Measurements from ENCODE around the gene NBDY.

The NBDY gene

DNA sequence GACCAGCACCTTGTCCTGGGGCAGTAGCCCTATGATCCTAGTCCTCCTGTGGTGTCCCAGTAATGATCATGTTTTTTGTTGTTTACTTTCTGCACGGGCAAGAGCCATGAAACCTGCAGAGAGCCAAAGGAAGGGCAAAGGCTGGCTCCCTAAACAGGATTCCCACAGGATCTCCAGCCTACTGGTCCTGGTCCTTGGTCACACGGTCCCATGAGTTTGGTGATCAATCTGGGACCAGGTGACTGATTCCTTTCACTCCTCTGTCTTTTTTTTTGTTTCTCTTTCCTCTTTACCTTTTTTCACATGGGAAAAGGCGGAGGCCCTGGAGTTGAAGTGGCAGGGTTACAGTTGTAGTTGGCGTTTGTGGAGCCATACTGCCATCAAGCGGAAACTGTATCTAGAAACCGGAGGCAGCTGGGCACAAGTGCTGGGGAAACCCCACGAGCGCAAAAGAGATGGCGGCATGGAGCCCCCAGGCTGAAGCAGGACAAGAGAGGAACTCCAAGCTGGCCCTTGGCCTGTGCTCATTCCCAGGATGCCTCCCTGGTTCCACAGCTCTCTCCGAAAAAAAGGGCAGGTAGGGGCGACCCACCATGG lies 34.6 kb downstream of the NBDY start (continued):
- no peak for TF ChIP-seq ISL1 (CRISPR knock-in tag; IDR thresholded peaks at IDR 0.05)

DNA sequence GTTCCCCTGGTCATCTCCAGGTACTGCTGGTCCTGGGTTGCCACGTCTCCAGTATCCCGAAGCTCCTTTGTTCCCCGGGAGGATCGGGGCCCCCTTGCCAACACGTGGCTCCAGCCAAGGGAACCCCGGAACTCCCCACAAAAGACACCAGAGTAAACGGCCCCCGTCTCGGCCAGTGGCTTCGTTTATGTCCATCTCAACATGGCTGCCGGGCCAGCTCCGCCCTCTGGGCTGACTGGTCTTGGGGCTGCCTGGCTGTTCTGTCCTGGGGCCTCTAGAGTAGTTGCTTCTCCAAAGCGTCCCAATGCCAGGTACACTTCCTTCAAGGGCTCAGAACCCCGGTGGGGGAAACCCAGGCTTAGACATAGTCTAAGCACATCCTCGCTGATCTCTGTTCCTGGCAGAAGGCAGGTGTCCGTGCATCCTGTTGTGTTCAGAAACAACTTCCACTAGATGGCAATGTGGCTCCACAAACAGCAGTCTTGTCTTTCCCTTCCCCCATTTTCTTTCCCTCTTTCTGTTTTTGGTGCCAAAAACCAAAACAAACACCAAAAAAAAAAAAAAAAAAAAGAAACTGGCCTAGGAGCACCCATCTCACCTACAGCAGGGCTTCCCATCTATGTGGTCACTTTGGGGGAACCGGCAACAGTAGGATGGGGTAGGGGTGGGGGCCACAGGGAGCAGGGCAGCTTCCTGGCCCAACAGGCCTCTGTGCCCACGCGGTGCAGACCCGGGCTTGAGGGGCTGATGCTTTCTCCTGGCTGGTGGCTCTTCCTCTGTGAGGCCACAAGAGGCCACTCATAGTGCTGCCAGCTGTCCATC lies 35.3 kb downstream of the NBDY start:
- TF ChIP-seq ZFP3 (CRISPR knock-in tag; IDR thresholded peaks at IDR 0.05) (no peak), BACH2 (CRISPR knock-in tag; IDR thresholded peaks at IDR 0.05; ENCODE audit: borderline replicate concordance) (no peak), ESRRG (CRISPR knock-in tag; IDR thresholded peaks at IDR 0.05) (no peak), PPARA (CRISPR knock-in tag; IDR thresholded peaks at IDR 0.05; ENCODE audit: borderline replicate concordance) (no peak), ZNF565 (CRISPR knock-in tag; conservative IDR thresholded peaks at IDR 0.05; ENCODE audit: low read depth) (no peak), SNAI2 (CRISPR knock-in tag; IDR thresholded peaks at IDR 0.05) (no peak), ZNF70 (CRISPR knock-in tag; IDR thresholded peaks at IDR 0.05) (no peak), OSR1 (CRISPR knock-in tag; IDR thresholded peaks at IDR 0.05) (no peak), GLIS3 (CRISPR knock-in tag; IDR thresholded peaks at IDR 0.05) (no peak), POU6F1 (CRISPR knock-in tag; IDR thresholded peaks at IDR 0.05; ENCODE audit: borderline replicate concordance, low read depth) (no peak), CREB5 (CRISPR knock-in tag; IDR thresholded peaks at IDR 0.05; ENCODE audit: low read depth) (no peak)
- peak; percentile 56 for ATAC-seq

- ATAC-seq, result no peak
- TF ChIP-seq GLIS3 (CRISPR knock-in tag; IDR thresholded peaks at IDR 0.05), result no peak
- no peak for TF ChIP-seq PPARA (CRISPR knock-in tag; IDR thresholded peaks at IDR 0.05; ENCODE audit: borderline replicate concordance)
- TF ChIP-seq RARB (CRISPR knock-in tag; IDR thresholded peaks at IDR 0.05), result no peak
- TF ChIP-seq ZFP30 (CRISPR knock-in tag; IDR thresholded peaks at IDR 0.05), result no peak
- TF ChIP-seq TOX (CRISPR knock-in tag; IDR thresholded peaks at IDR 0.05; ENCODE audit: borderline replicate concordance), result no peak
Measured at GRCh38 chrX:56764975-56765791, 36.1 kb downstream of the NBDY start.

DNA sequence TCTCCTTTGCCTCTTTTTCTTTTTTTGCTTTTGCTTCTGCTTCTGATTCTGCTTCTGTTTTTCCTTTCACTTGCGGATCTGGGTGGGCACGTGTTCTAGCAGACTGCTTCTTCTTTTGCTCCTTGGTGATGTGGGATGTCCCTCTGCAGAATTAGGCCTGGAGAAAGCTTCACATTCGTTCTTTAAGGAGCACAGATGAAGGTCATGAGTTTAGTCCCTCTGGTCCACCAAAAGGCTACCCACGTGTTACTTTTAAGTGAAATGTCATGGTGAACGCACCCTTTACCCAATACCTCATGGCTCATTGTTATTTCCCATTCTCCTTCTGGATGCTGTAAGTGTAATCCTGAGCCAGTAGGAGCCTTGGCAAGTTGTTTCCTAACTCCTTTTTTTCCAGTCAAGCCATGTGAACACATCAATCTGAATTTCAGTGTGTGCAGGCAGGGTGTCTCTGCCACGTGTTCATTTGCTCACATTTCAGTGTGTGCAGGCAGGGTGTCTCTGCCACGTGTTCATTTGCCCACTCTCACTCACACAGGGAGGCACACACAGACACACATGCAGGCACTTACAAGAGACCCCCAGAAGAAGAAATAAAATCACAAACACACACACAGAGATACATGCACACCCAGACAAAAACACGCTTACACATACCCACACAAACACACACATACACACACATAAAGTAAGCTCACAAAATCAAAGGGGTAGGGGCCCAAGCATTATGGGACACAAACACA lies 36.9 kb downstream of the NBDY start:
- TF ChIP-seq ZFP3 (CRISPR knock-in tag; IDR thresholded peaks at IDR 0.05) (no peak), ESRRG (CRISPR knock-in tag; IDR thresholded peaks at IDR 0.05) (no peak), GLIS3 (CRISPR knock-in tag; IDR thresholded peaks at IDR 0.05) (no peak), BACH2 (CRISPR knock-in tag; IDR thresholded peaks at IDR 0.05; ENCODE audit: borderline replicate concordance) (no peak), TCF4 (CRISPR knock-in tag; IDR thresholded peaks at IDR 0.05; ENCODE audit: borderline replicate concordance) (no peak), ZC3H10 (CRISPR knock-in tag; IDR thresholded peaks at IDR 0.05) (no peak), POU6F1 (CRISPR knock-in tag; IDR thresholded peaks at IDR 0.05; ENCODE audit: borderline replicate concordance, low read depth) (no peak), OSR1 (CRISPR knock-in tag; IDR thresholded peaks at IDR 0.05) (no peak), PPARA (CRISPR knock-in tag; IDR thresholded peaks at IDR 0.05; ENCODE audit: borderline replicate concordance) (no peak), TOX (CRISPR knock-in tag; IDR thresholded peaks at IDR 0.05; ENCODE audit: borderline replicate concordance) (no peak), RARB (CRISPR knock-in tag; IDR thresholded peaks at IDR 0.05) (no peak), ZNF70 (CRISPR knock-in tag; IDR thresholded peaks at IDR 0.05) (no peak), CREB5 (CRISPR knock-in tag; IDR thresholded peaks at IDR 0.05; ENCODE audit: low read depth) (no peak), ZFP30 (CRISPR knock-in tag; IDR thresholded peaks at IDR 0.05) (no peak)
- TF ChIP-seq, protein P1, sequence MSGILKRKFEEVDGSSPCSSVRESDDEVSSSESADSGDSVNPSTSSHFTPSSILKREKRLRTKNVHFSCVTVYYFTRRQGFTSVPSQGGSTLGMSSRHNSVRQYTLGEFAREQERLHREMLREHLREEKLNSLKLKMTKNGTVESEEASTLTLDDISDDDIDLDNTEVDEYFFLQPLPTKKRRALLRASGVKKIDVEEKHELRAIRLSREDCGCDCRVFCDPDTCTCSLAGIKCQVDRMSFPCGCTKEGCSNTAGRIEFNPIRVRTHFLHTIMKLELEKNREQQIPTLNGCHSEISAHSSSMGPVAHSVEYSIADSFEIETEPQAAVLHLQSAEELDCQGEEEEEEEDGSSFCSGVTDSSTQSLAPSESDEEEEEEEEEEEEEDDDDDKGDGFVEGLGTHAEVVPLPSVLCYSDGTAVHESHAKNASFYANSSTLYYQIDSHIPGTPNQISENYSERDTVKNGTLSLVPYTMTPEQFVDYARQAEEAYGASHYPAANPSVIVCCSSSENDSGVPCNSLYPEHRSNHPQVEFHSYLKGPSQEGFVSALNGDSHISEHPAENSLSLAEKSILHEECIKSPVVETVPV (CRISPR knock-in tag; IDR thresholded peaks at IDR 0.05), result no peak
- TF ChIP-seq, protein P2, sequence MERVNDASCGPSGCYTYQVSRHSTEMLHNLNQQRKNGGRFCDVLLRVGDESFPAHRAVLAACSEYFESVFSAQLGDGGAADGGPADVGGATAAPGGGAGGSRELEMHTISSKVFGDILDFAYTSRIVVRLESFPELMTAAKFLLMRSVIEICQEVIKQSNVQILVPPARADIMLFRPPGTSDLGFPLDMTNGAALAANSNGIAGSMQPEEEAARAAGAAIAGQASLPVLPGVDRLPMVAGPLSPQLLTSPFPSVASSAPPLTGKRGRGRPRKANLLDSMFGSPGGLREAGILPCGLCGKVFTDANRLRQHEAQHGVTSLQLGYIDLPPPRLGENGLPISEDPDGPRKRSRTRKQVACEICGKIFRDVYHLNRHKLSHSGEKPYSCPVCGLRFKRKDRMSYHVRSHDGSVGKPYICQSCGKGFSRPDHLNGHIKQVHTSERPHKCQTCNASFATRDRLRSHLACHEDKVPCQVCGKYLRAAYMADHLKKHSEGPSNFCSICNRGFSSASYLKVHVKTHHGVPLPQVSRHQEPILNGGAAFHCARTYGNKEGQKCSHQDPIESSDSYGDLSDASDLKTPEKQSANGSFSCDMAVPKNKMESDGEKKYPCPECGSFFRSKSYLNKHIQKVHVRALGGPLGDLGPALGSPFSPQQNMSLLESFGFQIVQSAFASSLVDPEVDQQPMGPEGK (CRISPR knock-in tag; IDR thresholded peaks at IDR 0.05; ENCODE audit: borderline replicate concordance), result no peak
- ATAC-seq, result no peak
